BLaER1 treated with 17β-estradiol and CSF1 and Interleukin-3, amounts not matched to agents 10 nM and 100 nM (cell line): ENCODE data around the gene MGA.

Source experiments
- H3K27ac ChIP-seq, 11 experiments: shearing (Covaris generic); formaldehyde crosslinking; 2 replicates each; pipeline ENCODE4 v1.8.1; 2022
- H3K27me3 ChIP-seq, 11 experiments: shearing (Covaris generic); formaldehyde crosslinking; 2 replicates each; pipeline ENCODE4 v1.8.1; 2022
- H3K36me3 ChIP-seq, 11 experiments: shearing (Covaris generic); formaldehyde crosslinking; 2 replicates each; pipeline ENCODE4 v1.8.1; 2022
- H3K4me1 ChIP-seq, 10 experiments: shearing (Covaris generic); formaldehyde crosslinking; 2 replicates each; pipeline ENCODE4 v1.8.1; 2022
- H3K4me2 ChIP-seq, 11 experiments: shearing (Covaris generic); formaldehyde crosslinking; 2 replicates each; pipeline ENCODE4 v1.8.1; 2022
- H3K4me3 ChIP-seq, 10 experiments: shearing (Covaris generic); formaldehyde crosslinking; 2 replicates each; pipeline ENCODE4 v1.8.1; 2022
- H3K9ac ChIP-seq, 11 experiments: shearing (Covaris generic); formaldehyde crosslinking; 2 replicates each; pipeline ENCODE4 v1.8.1; 2022
- H3K9me3 ChIP-seq, 11 experiments: shearing (Covaris generic); formaldehyde crosslinking; replicated peaks in 1 of 11; 2 replicates each; pipeline ENCODE4 v1.8.1; 2022
- H4K20me1 ChIP-seq, 11 experiments: shearing (Covaris generic); formaldehyde crosslinking; 2 replicates each; pipeline ENCODE4 v1.8.1; 2022
- Cebpa-rat ChIP-seq, 11 experiments: shearing (Covaris generic); IDR thresholded peaks; 2 replicates each; pipeline ENCODE4 v1.8.1; 2022

Gene MGA

GRCh38 chr15:41660235-41661077, at the start of gene MGA:
Gene MGA, plus strand, starts transcription at chr15:41660405.
- 0 out of 22 replicates have a peak, but pooled peaks cover 0 to 4% (median 0%) of the 10 kb centered on the region in 11 experiments for H3K36me3 ChIP-seq
- H3K4me1 ChIP-seq: peaks cover 24 to 56% (median 37%) of the 10 kb centered on the region in 10 experiments
- TF ChIP-seq Cebpa-rat (IDR thresholded peaks at IDR 0.05): no peak
- peaks cover 8 to 37% (median 33%) of the 10 kb centered on the region in 11 experiments; a peak in 18 of 22 replicates for H4K20me1 ChIP-seq
- H3K27ac ChIP-seq: peak within 1 kb of the TSS; percentile 81 to 87 (median 82)
- H3K4me2 ChIP-seq: peak within 1 kb of the TSS; percentile 79 to 98 (median 94)
- peaks cover 0 to 14% (median 5%) of the 10 kb centered on the region in 11 experiments; a peak in 12 of 22 replicates for H3K9me3 ChIP-seq
- H3K4me3 ChIP-seq: peak within 1 kb of the TSS; percentile 55 to 73 (median 64)
- no peaks in the 10 kb centered on the region for H3K27me3 ChIP-seq
- H3K9ac ChIP-seq: peak within 1 kb of the TSS; percentile 70 to 87 (median 80)

- peaks cover 0 to 11% (median 8%) of the 10 kb centered on the region in 10 experiments; a peak in 10 of 20 replicates for H3K4me1 ChIP-seq
- TF ChIP-seq Cebpa-rat (IDR thresholded peaks at IDR 0.05): no peak
- H4K20me1 ChIP-seq: no peaks in the 10 kb centered on the region
- H3K4me2 ChIP-seq: peak overlapping the region; percentile 74 to 91 (median 82)
- H3K9ac ChIP-seq: peak overlapping the region in 1 of 11 experiments; percentile 55; a peak in 2 of 22 replicates
- peak overlapping the region; percentile 37 to 68 (median 54) for H3K4me3 ChIP-seq
- H3K27ac ChIP-seq: no peak overlapping the region
- no peaks in the 10 kb centered on the region for H3K36me3 ChIP-seq
- peaks cover 3 to 25% (median 20%) of the 10 kb centered on the region in 11 experiments; a peak in 21 of 22 replicates for H3K9me3 ChIP-seq
- H3K27me3 ChIP-seq: peaks cover 17 to 31% (median 21%) of the 10 kb centered on the region in 11 experiments
These were observed 39.5 kb upstream of the MGA start for GRCh38 chr15:41620536-41621199.

- peaks cover 17 to 31% (median 21%) of the 10 kb centered on the region in 11 experiments for H3K27me3 ChIP-seq
- no peak for TF ChIP-seq Cebpa-rat (IDR thresholded peaks at IDR 0.05)
- H3K4me1 ChIP-seq: peaks cover 0 to 11% (median 8%) of the 10 kb centered on the region in 10 experiments; a peak in 10 of 20 replicates
- H3K4me2 ChIP-seq: peak overlapping the region; percentile 74 to 91 (median 82)
- peak overlapping the region in 3 of 11 experiments; percentile 11 to 55 (median 33); a peak in 3 of 22 replicates for H3K9ac ChIP-seq
- peak overlapping the region; percentile 37 to 68 (median 54) for H3K4me3 ChIP-seq
- H3K27ac ChIP-seq: no peak overlapping the region; a peak in 1 of 22 replicates
- peaks cover 3 to 25% (median 20%) of the 10 kb centered on the region in 11 experiments; a peak in 21 of 22 replicates for H3K9me3 ChIP-seq
- H3K36me3 ChIP-seq: no peaks in the 10 kb centered on the region
- no peaks in the 10 kb centered on the region for H4K20me1 ChIP-seq
These were observed 38.7 kb upstream of the MGA start for GRCh38 chr15:41621200-41622193.

- H3K4me2 ChIP-seq: no peak overlapping the region
- no peak for TF ChIP-seq Cebpa-rat (IDR thresholded peaks at IDR 0.05)
- no peak overlapping the region for H3K27ac ChIP-seq
- H3K36me3 ChIP-seq: no peaks in the 10 kb centered on the region
- H3K9me3 ChIP-seq: peaks cover 0 to 21% (median 16%) of the 10 kb centered on the region in 11 experiments; a peak in 19 of 22 replicates
- peaks cover 0 to 11% (median 8%) of the 10 kb centered on the region in 10 experiments; a peak in 10 of 20 replicates for H3K4me1 ChIP-seq
- no peak overlapping the region for H3K9ac ChIP-seq
- no peak overlapping the region for H3K4me3 ChIP-seq
- peaks cover 17 to 31% (median 21%) of the 10 kb centered on the region in 11 experiments for H3K27me3 ChIP-seq
- H4K20me1 ChIP-seq: no peaks in the 10 kb centered on the region
These were observed 37.3 kb upstream of the MGA start for GRCh38 chr15:41622901-41623300.

GRCh38 chr15:41627203-41627602, 33.0 kb upstream of the MGA start:
- Histone ChIP-seq H3K9ac (no peak overlapping the region), H4K20me1 (no peaks in the 10 kb centered on the region), H3K4me2 (no peak overlapping the region), H3K4me1 (peaks cover 0 to 8% (median 0%) of the 10 kb centered on the region in 10 experiments; a peak in 1 of 20 replicates), H3K27me3 (peaks cover 0 to 4% (median under 1%) of the 10 kb centered on the region in 11 experiments; a peak in 9 of 22 replicates), H3K4me3 (no peak overlapping the region), H3K36me3 (no peaks in the 10 kb centered on the region), H3K27ac (no peak overlapping the region), H3K9me3 (peaks cover 0 to 1% (median 0%) of the 10 kb centered on the region in 11 experiments; a peak in 1 of 22 replicates)
- no peak for TF ChIP-seq Cebpa-rat (IDR thresholded peaks at IDR 0.05)

- no peak overlapping the region for H3K27ac ChIP-seq
- H3K4me2 ChIP-seq: no peak overlapping the region
- H3K9ac ChIP-seq: no peak overlapping the region
- no peaks in the 10 kb centered on the region for H4K20me1 ChIP-seq
- no peaks in the 10 kb centered on the region for H3K9me3 ChIP-seq
- no peak for TF ChIP-seq Cebpa-rat (IDR thresholded peaks at IDR 0.05)
- H3K27me3 ChIP-seq: no peaks in the 10 kb centered on the region
- H3K36me3 ChIP-seq: no peaks in the 10 kb centered on the region
- H3K4me1 ChIP-seq: peaks cover 0 to 25% (median 5%) of the 10 kb centered on the region in 10 experiments; a peak in 9 of 20 replicates
- no peak overlapping the region for H3K4me3 ChIP-seq
These were observed 30.7 kb upstream of the MGA start for GRCh38 chr15:41629463-41629862.

GRCh38 chr15:41629883-41630282, 30.3 kb upstream of the MGA start:
- Histone ChIP-seq H3K9ac (no peak overlapping the region), H3K4me3 (no peak overlapping the region)

GRCh38 chr15:41630616-41631217, 29.5 kb upstream of the MGA start:
- Histone ChIP-seq H3K27ac (no peak overlapping the region), H3K36me3 (no peaks in the 10 kb centered on the region), H3K9me3 (no peaks in the 10 kb centered on the region), H3K4me1 (peaks cover 0 to 29% (median 6%) of the 10 kb centered on the region in 10 experiments; a peak in 9 of 20 replicates), H3K4me2 (no peak overlapping the region), H3K9ac (no peak overlapping the region), H4K20me1 (no peaks in the 10 kb centered on the region), H3K27me3 (no peaks in the 10 kb centered on the region), H3K4me3 (no peak overlapping the region)
- no peak for TF ChIP-seq Cebpa-rat (IDR thresholded peaks at IDR 0.05)

More at GRCh38 chr15:41629883-41630282, 30.3 kb upstream of the MGA start:
- Histone ChIP-seq H3K9me3 (no peaks in the 10 kb centered on the region), H4K20me1 (no peaks in the 10 kb centered on the region), H3K27ac (no peak overlapping the region), H3K4me2 (no peak overlapping the region), H3K4me1 (peaks cover 0 to 29% (median 6%) of the 10 kb centered on the region in 10 experiments; a peak in 9 of 20 replicates), H3K27me3 (no peaks in the 10 kb centered on the region), H3K36me3 (no peaks in the 10 kb centered on the region)
- TF ChIP-seq Cebpa-rat (IDR thresholded peaks at IDR 0.05): no peak
